OCI-LY1 (cell line): ENCODE data around the gene CANT1.

Source experiments
- H2AFZ ChIP-seq: fragments of 200-600 bp; sonication (generic), shearing (Covaris generic); 2 replicates; pipeline ENCODE4 v1.6.0; 2014; ENCODE audit warnings: antibody characterized with exemption, mild to moderate bottlenecking, low read length
- H3F3A ChIP-seq: fragments of 200-600 bp; sonication (generic), shearing (Covaris generic); 2 replicates; pipeline ENCODE4 v1.6.0; 2014; ENCODE audit warnings: mild to moderate bottlenecking, antibody characterized with exemption, low read length, moderate library complexity; ENCODE audit not compliant: insufficient read depth
- H3K27ac ChIP-seq: fragments of 200-600 bp; sonication (generic); 2 replicates; pipeline ENCODE4 v1.5.1; 2014; ENCODE audit warnings: low read length, mixed run types, mild to moderate bottlenecking, low read depth; ENCODE audit not compliant: poor library complexity, severe bottlenecking
- H3K27me3 ChIP-seq: fragments of 200-600 bp; sonication (generic); 2 replicates; pipeline ENCODE4 v1.6.0; 2014; ENCODE audit warnings: antibody characterized with exemption, mild to moderate bottlenecking, low read length, moderate library complexity; ENCODE audit not compliant: insufficient read depth
- H3K36me3 ChIP-seq: fragments of 200-600 bp; sonication (generic); 2 replicates; pipeline ENCODE4 v1.6.1; 2014; ENCODE audit warnings: mild to moderate bottlenecking, antibody characterized with exemption, low read length, moderate library complexity, mixed read lengths; ENCODE audit not compliant: insufficient read depth
- H3K4me1 ChIP-seq: fragments of 200-600 bp; sonication (generic); 2 replicates; pipeline ENCODE4 v1.5.1; 2014; ENCODE audit warnings: mild to moderate bottlenecking, low read length, moderate library complexity; ENCODE audit not compliant: insufficient read depth, severe bottlenecking
- H3K4me2 ChIP-seq: fragments of 200-600 bp; sonication (generic), shearing (Covaris generic); 2 replicates; pipeline ENCODE4 v1.6.1; 2014; ENCODE audit warnings: low read length
- H3K4me3 ChIP-seq: fragments of 200-600 bp; sonication (generic); 2 replicates; pipeline ENCODE4 v1.5.1; 2014; ENCODE audit warnings: low read length, low read depth, mild to moderate bottlenecking, mixed read lengths; ENCODE audit not compliant: poor library complexity, severe bottlenecking
- H3K79me2 ChIP-seq: fragments of 200-600 bp; shearing (Covaris generic); 2 replicates; pipeline ENCODE4 v1.6.1; 2016; ENCODE audit warnings: mixed run types, low read length, mixed read lengths; ENCODE audit not compliant: insufficient read depth
- H3K9ac ChIP-seq: fragments of 200-600 bp; sonication (generic), shearing (Covaris generic); 2 replicates; pipeline ENCODE4 v1.6.1; 2014; ENCODE audit warnings: mild to moderate bottlenecking, low read length, mixed read lengths
- H3K9me2 ChIP-seq: fragments of 200-600 bp; sonication (generic), shearing (Covaris generic); 2 replicates; pipeline ENCODE4 v1.6.1; 2014; ENCODE audit warnings: low read depth, mild to moderate bottlenecking, low read length, mixed read lengths
- H3K9me3 ChIP-seq: fragments of 200-600 bp; shearing (Covaris generic); 2 replicates; pipeline ENCODE4 v1.6.1; 2014; ENCODE audit warnings: low read length, mixed read lengths
- H4K20me1 ChIP-seq: fragments of 200-600 bp; sonication (generic), shearing (Covaris generic); 2 replicates; pipeline ENCODE4 v1.6.0; 2016; ENCODE audit warnings: mild to moderate bottlenecking, low read length; ENCODE audit not compliant: insufficient read depth
- EZH2 ChIP-seq: fragments of 200-600 bp; sonication (generic), shearing (Covaris generic); IDR thresholded peaks from 2 replicates; pipeline ENCODE4 v1.8.0; 2017; ENCODE audit warnings: borderline replicate concordance, mixed run types, mild to moderate bottlenecking, antibody characterized with exemption, low read length, moderate library complexity, mixed read lengths
- TF ChIP-seq, protein P1 (sequence below): fragments of 200-600 bp; sonication (generic), shearing (Covaris generic); IDR thresholded peaks from 2 replicates; pipeline ENCODE4 v1.5.1; 2017; ENCODE audit warnings: mild to moderate bottlenecking, antibody characterized with exemption, low read length, moderate library complexity, mixed read lengths

CANT1 gene

DNA sequence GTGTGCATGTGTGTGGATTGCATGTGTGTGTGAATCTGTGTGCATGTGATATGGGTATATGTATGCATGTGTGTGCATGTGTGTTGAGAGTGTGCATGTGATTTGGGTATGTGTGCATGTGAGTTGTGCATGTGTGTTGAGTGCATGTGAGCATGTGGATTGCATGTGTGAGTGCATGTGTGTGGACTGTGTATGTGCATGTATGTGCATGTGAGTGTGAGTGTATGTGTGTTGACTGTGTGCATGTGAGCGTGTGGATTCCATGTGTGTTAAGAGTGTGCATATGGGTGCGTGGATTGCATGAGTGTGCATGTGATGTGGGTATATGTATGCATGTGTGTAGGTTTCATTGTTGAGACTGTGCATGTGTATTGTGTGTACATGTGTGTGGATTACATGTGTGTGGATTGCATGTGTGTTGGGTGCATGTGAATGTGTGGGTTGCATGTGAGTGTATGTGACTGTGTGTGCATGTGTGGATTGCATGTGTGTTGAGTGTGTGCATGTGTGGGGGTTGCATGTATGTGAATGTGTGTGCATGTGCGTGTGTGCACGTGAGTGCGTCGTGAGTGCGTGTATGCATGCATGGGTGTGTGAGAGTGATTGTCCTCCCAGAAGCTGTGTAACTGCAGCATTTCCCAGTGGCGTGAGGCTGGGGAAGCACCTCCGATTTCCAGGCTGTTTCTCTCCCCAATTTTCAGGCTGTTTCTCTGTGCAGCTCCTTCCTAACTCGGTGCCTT lies 33.8 kb upstream of the CANT1 start:
- no peak overlapping the region for H3K4me2 ChIP-seq
- no peak overlapping the region for H2AFZ ChIP-seq
- H3K79me2 ChIP-seq, result no peaks in the 10 kb centered on the region
- TF ChIP-seq EZH2, result no peak
- TF ChIP-seq, protein P1, sequence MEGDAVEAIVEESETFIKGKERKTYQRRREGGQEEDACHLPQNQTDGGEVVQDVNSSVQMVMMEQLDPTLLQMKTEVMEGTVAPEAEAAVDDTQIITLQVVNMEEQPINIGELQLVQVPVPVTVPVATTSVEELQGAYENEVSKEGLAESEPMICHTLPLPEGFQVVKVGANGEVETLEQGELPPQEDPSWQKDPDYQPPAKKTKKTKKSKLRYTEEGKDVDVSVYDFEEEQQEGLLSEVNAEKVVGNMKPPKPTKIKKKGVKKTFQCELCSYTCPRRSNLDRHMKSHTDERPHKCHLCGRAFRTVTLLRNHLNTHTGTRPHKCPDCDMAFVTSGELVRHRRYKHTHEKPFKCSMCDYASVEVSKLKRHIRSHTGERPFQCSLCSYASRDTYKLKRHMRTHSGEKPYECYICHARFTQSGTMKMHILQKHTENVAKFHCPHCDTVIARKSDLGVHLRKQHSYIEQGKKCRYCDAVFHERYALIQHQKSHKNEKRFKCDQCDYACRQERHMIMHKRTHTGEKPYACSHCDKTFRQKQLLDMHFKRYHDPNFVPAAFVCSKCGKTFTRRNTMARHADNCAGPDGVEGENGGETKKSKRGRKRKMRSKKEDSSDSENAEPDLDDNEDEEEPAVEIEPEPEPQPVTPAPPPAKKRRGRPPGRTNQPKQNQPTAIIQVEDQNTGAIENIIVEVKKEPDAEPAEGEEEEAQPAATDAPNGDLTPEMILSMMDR, result no peak
- no peaks in the 10 kb centered on the region for H4K20me1 ChIP-seq
- no peaks in the 10 kb centered on the region for H3K9me3 ChIP-seq
- H3K27me3 ChIP-seq, result no peaks in the 10 kb centered on the region
- H3K4me1 ChIP-seq, result no peaks in the 10 kb centered on the region
- no peak overlapping the region for H3K4me3 ChIP-seq
- no peaks in the 10 kb centered on the region for H3K9me2 ChIP-seq
- no peaks in the 10 kb centered on the region for H3K36me3 ChIP-seq
- no peaks in the 10 kb centered on the region for H3F3A ChIP-seq
- no peak overlapping the region for H3K9ac ChIP-seq
- no peak overlapping the region for H3K27ac ChIP-seq

DNA sequence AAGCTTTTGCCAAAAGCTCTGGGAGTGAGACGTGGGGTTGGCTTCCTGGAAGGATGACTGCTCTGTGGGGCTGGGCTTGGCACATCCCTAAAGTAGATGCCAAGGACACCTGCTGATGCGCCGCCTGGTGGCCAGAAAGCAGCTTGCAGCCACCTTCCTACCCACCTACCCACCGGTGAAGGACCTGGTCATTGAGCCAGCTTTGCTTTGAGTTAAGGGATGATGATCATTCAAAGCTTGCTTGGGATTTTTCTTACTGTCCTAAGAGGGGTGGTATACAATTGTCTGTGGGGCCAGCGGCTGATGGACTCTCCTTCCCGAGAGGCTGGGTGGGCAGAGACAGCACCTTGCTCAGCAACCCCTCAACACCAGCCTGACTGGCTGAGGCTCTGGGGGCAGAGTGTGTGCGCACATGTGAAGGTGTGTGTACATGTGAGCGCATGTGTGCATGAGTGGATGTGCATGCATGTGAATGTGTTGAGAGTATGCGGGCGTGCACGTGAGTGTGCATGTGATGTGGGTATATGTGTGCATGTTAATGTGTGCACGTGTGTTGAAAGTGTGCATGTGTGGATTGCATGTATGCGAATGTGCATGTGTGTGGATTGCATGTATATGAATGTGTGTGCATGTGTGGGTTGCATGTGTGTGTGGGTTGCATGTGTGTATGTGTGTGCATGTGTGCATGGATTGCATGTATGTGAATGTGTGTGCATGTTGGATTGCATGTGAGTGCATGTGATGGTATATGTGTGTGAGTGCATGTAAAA lies 33.0 kb upstream of the CANT1 start:
- Histone ChIP-seq H3K9me3 (no peaks in the 10 kb centered on the region), H3K79me2 (no peaks in the 10 kb centered on the region), H3K4me1 (no peaks in the 10 kb centered on the region), H2AFZ (no peak overlapping the region), H3K27me3 (no peaks in the 10 kb centered on the region), H3K4me3 (no peak overlapping the region), H3K4me2 (no peak overlapping the region), H3K36me3 (no peaks in the 10 kb centered on the region), H4K20me1 (no peaks in the 10 kb centered on the region), H3F3A (no peaks in the 10 kb centered on the region), H3K9ac (no peak overlapping the region), H3K27ac (no peak overlapping the region), H3K9me2 (no peaks in the 10 kb centered on the region)
- TF ChIP-seq, protein P1, result peak; percentile 84
- TF ChIP-seq EZH2, result no peak

DNA sequence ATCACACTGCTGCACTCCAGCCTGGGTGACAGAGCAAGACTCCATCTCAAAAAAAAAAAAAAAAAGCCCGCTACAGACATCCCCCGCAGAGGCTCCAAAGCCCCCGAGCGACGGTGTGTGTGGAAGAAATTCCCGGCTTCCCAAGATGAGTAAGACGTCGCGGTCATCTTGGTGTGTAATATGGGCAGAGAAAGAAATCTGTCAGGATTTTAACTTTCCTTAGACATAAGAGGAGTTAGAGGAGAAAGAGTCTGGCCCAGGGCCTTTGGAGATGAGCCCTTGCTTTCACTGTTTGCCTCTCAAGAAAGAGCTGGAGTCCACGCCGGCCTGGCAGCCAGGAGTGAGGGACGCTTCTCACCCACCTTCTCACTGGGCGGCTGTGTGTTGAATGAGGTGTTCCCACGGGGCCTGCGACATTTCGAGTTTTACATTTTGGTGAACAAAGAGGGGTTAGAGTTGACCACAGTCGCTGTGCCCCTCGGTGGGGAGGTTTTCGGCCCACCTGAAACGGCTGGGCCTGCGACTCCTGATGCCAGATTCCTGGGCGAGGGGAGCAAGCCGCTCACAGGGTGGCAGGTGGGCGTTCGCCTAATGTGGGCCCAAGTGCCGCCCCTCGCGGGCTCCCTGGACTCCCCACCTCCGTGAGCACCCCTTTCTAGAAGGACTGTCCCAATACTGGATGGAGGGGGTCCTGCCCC lies 32.3 kb upstream of the CANT1 start:
- Histone ChIP-seq H3F3A (no peaks in the 10 kb centered on the region), H4K20me1 (no peaks in the 10 kb centered on the region), H2AFZ (no peak overlapping the region), H3K36me3 (no peaks in the 10 kb centered on the region), H3K9me3 (no peaks in the 10 kb centered on the region), H3K27ac (no peak overlapping the region), H3K4me3 (no peak overlapping the region), H3K9me2 (no peaks in the 10 kb centered on the region), H3K27me3 (no peaks in the 10 kb centered on the region), H3K4me2 (no peak overlapping the region), H3K79me2 (no peaks in the 10 kb centered on the region), H3K4me1 (no peaks in the 10 kb centered on the region), H3K9ac (no peak overlapping the region)
- TF ChIP-seq, protein P1, result no peak
- TF ChIP-seq EZH2, result no peak
